Measurements from ENCODE around the gene LRBA.

- TF ChIP-seq EP300 (IDR thresholded peaks at IDR 0.05; ENCODE audit: low read length): no peak
- no peak for TF ChIP-seq CTCF (IDR thresholded peaks at IDR 0.05 in 2 of 3, conservative IDR thresholded peaks at IDR 0.05 in 1 of 3; ENCODE audit: insufficient read depth in 2 of 3, low read depth in 1 of 3, low read length in 3 of 3)
- no peak for TF ChIP-seq ZKSCAN1 (IDR thresholded peaks at IDR 0.05; ENCODE audit: low read depth, low read length)
- no peak for TF ChIP-seq MXI1 (IDR thresholded peaks at IDR 0.05; ENCODE audit: low read depth, low read length)
- TF ChIP-seq RCOR1 (IDR thresholded peaks at IDR 0.05; ENCODE audit: borderline replicate concordance in 1 of 2, low read depth in 2 of 2, low read length in 2 of 2): no peak
- TF ChIP-seq SRSF9 (IDR thresholded peaks at IDR 0.05; ENCODE audit: borderline replicate concordance, low read depth, low read length): no peak
- TF ChIP-seq NFATC3 (IDR thresholded peaks at IDR 0.05): no peak
- no peak for TF ChIP-seq SMAD1 (IDR thresholded peaks at IDR 0.05; ENCODE audit: low read depth, low read length, partially characterized antibody)
- no peak for TF ChIP-seq HDAC2 (IDR thresholded peaks at IDR 0.05)
- TF ChIP-seq ETV5 (CRISPR knock-in tag; IDR thresholded peaks at IDR 0.05; ENCODE audit: low read depth): no peak
- TF ChIP-seq ZBTB5 (IDR thresholded peaks at IDR 0.05): no peak
- TF ChIP-seq PKNOX1 (IDR thresholded peaks at IDR 0.05): no peak
- TF ChIP-seq POLR2A (conservative IDR thresholded peaks at IDR 0.05): no peak
- no peak for TF ChIP-seq RAD51 (IDR thresholded peaks at IDR 0.05; ENCODE audit: borderline replicate concordance, low read depth)
Observed at GRCh38 chr4:150462743-150463142, 552.3 kb downstream of the LRBA start.

All from K562 (cell line).